ENCODE data around the gene GALNT9. TPM values are rescaled to one million over a fixed set of nuclear protein-coding genes. Genes with fewer than 3 reads are reported as not detected.

GALNT9 gene
- total RNA-seq, 4 donors from 2014 or later, result 0.17 to 0.58 (median 0.46) TPM

- no peaks in the 10 kb centered on the region for H3K9me3 ChIP-seq
- TF ChIP-seq CTCF (IDR thresholded peaks at IDR 0.05) (no peak), EP300 (IDR thresholded peaks at IDR 0.05) (no peak), POLR2A (IDR thresholded peaks at IDR 0.05; ENCODE audit: low read depth) (no peak), POLR2AphosphoS5 (IDR thresholded peaks at IDR 0.05) (no peak)
- DNase-seq (ENCODE audit: extremely low spot score), result no peak
- no peak overlapping the region for H3K4me3 ChIP-seq
- 74% methylated on average over 19 of the region's 33 CpGs for WGBS
- H3K36me3 ChIP-seq, result no peaks in the 10 kb centered on the region
- intact Hi-C loops (cut with DNase I), result no loop called here
- H3K27me3 ChIP-seq, result peaks cover 0 to 22% (median 0%) of the 10 kb centered on the region in 4 donors
- H3K4me1 ChIP-seq, result no peaks in the 10 kb centered on the region
- H3K27ac ChIP-seq (replicated peaks in 1 of 4), result no peak overlapping the region
These were observed 91.5 kb downstream of the GALNT9 start for GRCh38 chr12:132237772-132238487.

- WGBS, result 81% methylated on average over 13 of the region's 14 CpGs
- Histone ChIP-seq H3K4me3 (no peak overlapping the region), H3K36me3 (no peaks in the 10 kb centered on the region), H3K27me3 (peaks cover 0 to 22% (median 0%) of the 10 kb centered on the region in 4 donors), H3K4me1 (no peaks in the 10 kb centered on the region), H3K27ac (replicated peaks in 1 of 4) (no peak overlapping the region), H3K9me3 (no peaks in the 10 kb centered on the region)
- intact Hi-C loops (cut with DNase I), result no loop called here
- TF ChIP-seq EP300 (IDR thresholded peaks at IDR 0.05) (no peak), POLR2A (IDR thresholded peaks at IDR 0.05; ENCODE audit: low read depth) (no peak), POLR2AphosphoS5 (IDR thresholded peaks at IDR 0.05) (no peak), CTCF (IDR thresholded peaks at IDR 0.05) (no peak)
- no peak for DNase-seq (ENCODE audit: extremely low spot score)
These were observed 92.2 kb downstream of the GALNT9 start for GRCh38 chr12:132236930-132237771.

- H3K27me3 ChIP-seq, result peaks cover 0 to 22% (median 0%) of the 10 kb centered on the region in 4 donors
- H3K36me3 ChIP-seq, result no peaks in the 10 kb centered on the region
- intact Hi-C loops (cut with DNase I), result no loop called here
- TF ChIP-seq CTCF (IDR thresholded peaks at IDR 0.05) (no peak), EP300 (IDR thresholded peaks at IDR 0.05) (no peak), POLR2A (IDR thresholded peaks at IDR 0.05; ENCODE audit: low read depth) (no peak), POLR2AphosphoS5 (IDR thresholded peaks at IDR 0.05) (no peak)
- no peaks in the 10 kb centered on the region for H3K9me3 ChIP-seq
- no peak for DNase-seq (ENCODE audit: extremely low spot score)
- no peaks in the 10 kb centered on the region for H3K4me1 ChIP-seq
- 82% methylated on average over 25 of the region's 31 CpGs for WGBS
- no peak overlapping the region for H3K4me3 ChIP-seq
- H3K27ac ChIP-seq (replicated peaks in 1 of 4), result no peak overlapping the region
These were observed 93.1 kb downstream of the GALNT9 start for GRCh38 chr12:132236129-132236929.

GRCh38 chr12:132235116-132235820 is 94.1 kb downstream of the GALNT9 start:
- Histone ChIP-seq H3K4me1 (no peaks in the 10 kb centered on the region), H3K4me3 (no peak overlapping the region), H3K27me3 (peaks cover 0 to 25% (median 0%) of the 10 kb centered on the region in 4 donors), H3K9me3 (no peaks in the 10 kb centered on the region), H3K27ac (replicated peaks in 1 of 4) (no peak overlapping the region), H3K36me3 (no peaks in the 10 kb centered on the region)
- no peak for TF ChIP-seq POLR2AphosphoS5 (IDR thresholded peaks at IDR 0.05)
- TF ChIP-seq CTCF (IDR thresholded peaks at IDR 0.05), result no peak
- no peak for TF ChIP-seq POLR2A (IDR thresholded peaks at IDR 0.05; ENCODE audit: low read depth)
- TF ChIP-seq EP300 (IDR thresholded peaks at IDR 0.05), result no peak
- intact Hi-C loops (cut with DNase I), result no loop called here
- WGBS, result 84% methylated on average over 16 of the region's 25 CpGs
- DNase-seq (ENCODE audit: extremely low spot score), result no peak
